ENCODE results near the gene PHC2. TPM values are rescaled to one million over a fixed set of nuclear protein-coding genes. Genes with fewer than 3 reads are reported as not detected.

Gene PHC2
- total and polyA plus RNA-seq, 4 donors = 79.9 to 311 (median 121) TPM

DNA sequence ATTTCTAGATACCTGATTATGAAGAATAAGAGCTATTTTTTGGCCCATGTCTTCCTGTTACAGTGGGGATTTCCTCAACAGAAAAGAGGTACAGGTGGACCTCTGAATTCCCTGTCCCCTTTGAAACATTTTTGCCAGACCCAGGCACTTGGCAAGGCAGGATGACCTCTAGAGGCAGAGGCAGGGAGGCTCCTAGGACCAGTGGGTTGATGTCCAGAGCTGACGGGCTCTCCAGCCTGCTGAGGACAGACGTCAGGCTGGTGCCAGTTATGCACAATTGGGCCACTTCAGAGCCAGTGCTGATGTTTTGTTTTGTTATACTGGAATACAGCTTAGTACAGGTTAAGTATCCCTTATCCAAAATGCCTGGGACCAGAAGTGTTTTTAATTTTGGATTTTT is 91.5 kb downstream of the PHC2 start:
- 32 to 39% methylated on average over 2 of the region's 2 CpGs for WGBS, 2 donors
- H3K27me3 ChIP-seq (ENCODE audit: control insufficient read depth in 3 of 3, insufficient read depth in 3 of 3, low read length in 2 of 3) = no peaks in the 10 kb centered on the region
- H3K4me3 ChIP-seq = no peak overlapping the region
- peak overlapping the region; percentile 94 to 95 for H3K27ac ChIP-seq (ENCODE audit: low read depth in 1 of 2, low read length in 1 of 2)
- H3K36me3 ChIP-seq (ENCODE audit: control insufficient read depth in 4 of 4, insufficient read depth in 4 of 4, low read length in 4 of 4) = peaks cover 0 to 20% (median 5%) of the 10 kb centered on the region in 4 donors
- TF ChIP-seq, protein P1, sequence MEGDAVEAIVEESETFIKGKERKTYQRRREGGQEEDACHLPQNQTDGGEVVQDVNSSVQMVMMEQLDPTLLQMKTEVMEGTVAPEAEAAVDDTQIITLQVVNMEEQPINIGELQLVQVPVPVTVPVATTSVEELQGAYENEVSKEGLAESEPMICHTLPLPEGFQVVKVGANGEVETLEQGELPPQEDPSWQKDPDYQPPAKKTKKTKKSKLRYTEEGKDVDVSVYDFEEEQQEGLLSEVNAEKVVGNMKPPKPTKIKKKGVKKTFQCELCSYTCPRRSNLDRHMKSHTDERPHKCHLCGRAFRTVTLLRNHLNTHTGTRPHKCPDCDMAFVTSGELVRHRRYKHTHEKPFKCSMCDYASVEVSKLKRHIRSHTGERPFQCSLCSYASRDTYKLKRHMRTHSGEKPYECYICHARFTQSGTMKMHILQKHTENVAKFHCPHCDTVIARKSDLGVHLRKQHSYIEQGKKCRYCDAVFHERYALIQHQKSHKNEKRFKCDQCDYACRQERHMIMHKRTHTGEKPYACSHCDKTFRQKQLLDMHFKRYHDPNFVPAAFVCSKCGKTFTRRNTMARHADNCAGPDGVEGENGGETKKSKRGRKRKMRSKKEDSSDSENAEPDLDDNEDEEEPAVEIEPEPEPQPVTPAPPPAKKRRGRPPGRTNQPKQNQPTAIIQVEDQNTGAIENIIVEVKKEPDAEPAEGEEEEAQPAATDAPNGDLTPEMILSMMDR (IDR thresholded peaks at IDR 0.05; ENCODE audit: control extremely low read depth, extremely low read depth) = no peak
- H3K9me3 ChIP-seq (ENCODE audit: control insufficient read depth in 4 of 4, insufficient read depth in 3 of 4, low read length in 3 of 4) = no peaks in the 10 kb centered on the region
- DNase-seq = no peak
- H3K9ac ChIP-seq (ENCODE audit: insufficient read depth in 1 of 2, low read length in 2 of 2) = peak overlapping the region in 1 of 2 donors; percentile 30
- H3K4me1 ChIP-seq (ENCODE audit: control insufficient read depth in 5 of 5, insufficient read depth in 5 of 5, low read length in 5 of 5) = peaks cover 35 to 74% (median 55%) of the 10 kb centered on the region in 5 donors
- no peak for ATAC-seq (ENCODE audit: insufficient read depth, low FRiP score)

DNA sequence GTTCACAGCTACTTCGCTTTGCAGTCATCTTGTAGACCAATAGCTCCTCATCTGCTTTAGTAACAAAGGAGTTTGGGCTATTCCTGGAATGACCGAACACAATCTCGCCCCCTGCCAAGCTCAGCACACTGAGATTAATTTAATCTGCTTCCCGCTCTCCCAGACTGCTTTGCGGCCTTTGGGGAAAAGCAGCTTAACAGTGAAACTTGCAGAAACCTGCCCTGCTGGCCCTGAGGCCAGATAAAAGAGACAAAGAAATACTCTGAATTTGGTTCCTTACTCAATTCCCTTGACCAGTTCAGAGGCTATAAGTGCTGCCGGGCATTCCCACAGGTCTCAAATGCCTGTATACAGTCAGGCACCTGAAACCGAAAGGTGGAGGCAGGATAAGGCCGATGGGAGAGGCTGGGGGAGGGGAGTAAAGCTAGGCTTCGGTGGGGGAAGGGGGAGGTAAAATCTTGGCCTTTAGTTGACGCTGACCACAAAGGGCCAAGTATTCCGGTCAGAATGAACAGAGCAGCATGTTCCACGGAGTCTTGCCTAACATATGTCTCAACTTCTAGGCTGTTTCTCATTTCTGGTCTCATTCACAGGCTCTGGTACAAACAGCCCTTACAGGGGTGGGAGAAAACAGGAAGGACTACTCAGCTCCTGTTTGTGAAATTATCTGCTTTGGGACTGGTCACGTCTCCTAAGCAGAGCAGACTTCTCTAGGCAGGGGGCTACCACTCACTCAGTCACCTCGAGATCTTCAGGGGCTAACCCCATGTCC is 92.3 kb downstream of the PHC2 start:
- H3K4me3 ChIP-seq = no peak overlapping the region
- TF ChIP-seq, protein P1 (IDR thresholded peaks at IDR 0.05; ENCODE audit: control extremely low read depth, extremely low read depth) = no peak
- 25 to 28% methylated on average over 14 of the region's 14 CpGs for WGBS, 2 donors
- peak; percentile 73 for ATAC-seq (ENCODE audit: insufficient read depth, low FRiP score)
- peaks cover 39 to 70% (median 52%) of the 10 kb centered on the region in 5 donors for H3K4me1 ChIP-seq (ENCODE audit: control insufficient read depth in 5 of 5, insufficient read depth in 5 of 5, low read length in 5 of 5)
- peak overlapping the region; percentile 18 to 61 for H3K9ac ChIP-seq (ENCODE audit: insufficient read depth in 1 of 2, low read length in 2 of 2)
- DNase-seq = peak; percentile 65 to 84 (median 82)
- H3K27ac ChIP-seq (ENCODE audit: low read depth in 1 of 2, low read length in 1 of 2) = peak overlapping the region; percentile 94 to 95
- H3K36me3 ChIP-seq (ENCODE audit: control insufficient read depth in 4 of 4, insufficient read depth in 4 of 4, low read length in 4 of 4) = peaks cover 0 to 19% (median 5%) of the 10 kb centered on the region in 4 donors
- H3K9me3 ChIP-seq (ENCODE audit: control insufficient read depth in 4 of 4, insufficient read depth in 3 of 4, low read length in 3 of 4) = no peaks in the 10 kb centered on the region
- no peaks in the 10 kb centered on the region for H3K27me3 ChIP-seq (ENCODE audit: control insufficient read depth in 3 of 3, insufficient read depth in 3 of 3, low read length in 2 of 3)

DNA sequence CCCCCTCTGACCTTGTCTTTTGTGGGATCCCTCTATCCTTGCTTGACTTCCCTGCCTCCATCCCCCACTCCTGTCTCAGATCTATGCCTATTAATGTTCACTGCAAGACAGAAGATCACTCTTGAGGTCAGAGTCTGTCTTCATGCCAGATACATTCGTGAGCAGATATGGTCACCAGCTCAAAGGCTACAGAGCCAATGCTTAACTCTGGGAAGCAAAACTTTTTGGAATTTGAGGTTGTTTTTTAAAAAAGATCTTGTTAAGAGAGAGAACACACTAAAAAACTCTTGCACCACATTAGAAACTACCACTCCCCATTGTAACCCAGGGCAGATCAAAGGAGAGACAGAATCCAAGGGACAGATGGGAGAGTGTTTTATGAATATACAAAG is 92.9 kb downstream of the PHC2 start:
- Histone ChIP-seq H3K9me3 (ENCODE audit: control insufficient read depth in 4 of 4, insufficient read depth in 3 of 4, low read length in 3 of 4) (no peaks in the 10 kb centered on the region), H3K9ac (ENCODE audit: insufficient read depth in 1 of 2, low read length in 2 of 2) (peak overlapping the region in 1 of 2 donors; percentile 61), H3K4me3 (no peak overlapping the region), H3K27ac (ENCODE audit: low read depth in 1 of 2, low read length in 1 of 2) (peak overlapping the region; percentile 94 to 95), H3K36me3 (ENCODE audit: control insufficient read depth in 4 of 4, insufficient read depth in 4 of 4, low read length in 4 of 4) (peaks cover 0 to 22% (median 10%) of the 10 kb centered on the region in 4 donors), H3K27me3 (ENCODE audit: control insufficient read depth in 3 of 3, insufficient read depth in 3 of 3, low read length in 2 of 3) (no peaks in the 10 kb centered on the region), H3K4me1 (ENCODE audit: control insufficient read depth in 5 of 5, insufficient read depth in 5 of 5, low read length in 5 of 5) (peaks cover 39 to 66% (median 48%) of the 10 kb centered on the region in 5 donors)
- no peak for DNase-seq
- no peak for ATAC-seq (ENCODE audit: insufficient read depth, low FRiP score)
- TF ChIP-seq, protein P1 (IDR thresholded peaks at IDR 0.05; ENCODE audit: control extremely low read depth, extremely low read depth) = no peak
- WGBS, 2 donors = 28 to 62% methylated on average over 1 of the region's 1 CpG

Data from lung (tissue), 12 donors.